Dedifferentiated amniotic fluid mesenchymal stem cell (primary cell): ENCODE measurements around the gene IPO5.

Experiments used
- DNase-seq: peaks from one replicate; pipeline ENCODE4 v3.0.0-alpha.2; 2016; ENCODE audit errors: extremely low spot score

IPO5 gene

GRCh38 chr13:98056839-98057410 lies 103.5 kb downstream of the IPO5 start:
- no peak for DNase-seq

GRCh38 chr13:98059276-98059675 lies 105.8 kb downstream of the IPO5 start:
- no peak for DNase-seq

- DNase-seq = no peak
Measured at GRCh38 chr13:98060282-98060681, 106.8 kb downstream of the IPO5 start.

GRCh38 chr13:98065468-98065867 lies 112.0 kb downstream of the IPO5 start:
- no peak for DNase-seq

GRCh38 chr13:98066636-98067035 lies 113.2 kb downstream of the IPO5 start:
- DNase-seq = no peak

GRCh38 chr13:98068521-98068920 lies 115.0 kb downstream of the IPO5 start:
- no peak for DNase-seq

GRCh38 chr13:98069985-98070384 lies 116.5 kb downstream of the IPO5 start:
- no peak for DNase-seq

- DNase-seq = no peak
Measured at GRCh38 chr13:98071316-98071715, 117.8 kb downstream of the IPO5 start.

GRCh38 chr13:98072476-98072875 lies 119.0 kb downstream of the IPO5 start:
- no peak for DNase-seq
